Measurements from ENCODE around the gene LMNB1.
A peak's percentile ranks its signal among the peaks of the same experiment; 100 is the strongest.
"Not testable (repeated sequence)": the region's sequence is repeated elsewhere in the genome, so short reads cannot be mapped to it uniquely, and the experiment has no call there.

LMNB1 gene

DNA sequence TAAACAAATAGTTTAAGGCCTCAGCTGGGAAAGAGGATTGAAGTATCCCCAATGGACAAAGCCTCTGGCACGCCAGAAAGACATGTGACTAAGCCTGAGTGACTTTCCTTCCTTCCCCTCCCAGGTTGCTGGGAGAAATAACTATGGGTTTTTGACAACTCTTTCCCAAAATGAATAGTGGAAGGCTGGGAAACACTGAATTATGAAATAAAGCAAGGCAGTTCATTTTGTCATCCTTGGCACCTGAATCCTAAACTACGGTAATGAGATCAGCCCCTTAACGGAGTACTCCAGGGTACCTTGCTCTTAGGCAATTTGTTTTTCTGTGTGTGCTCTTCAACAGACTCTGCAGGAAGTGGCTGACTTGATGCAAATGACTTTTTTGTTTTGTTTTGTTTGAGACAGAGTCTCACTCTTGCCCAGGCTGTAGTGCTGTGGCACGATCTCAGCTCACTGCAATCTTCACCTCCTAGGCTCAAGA lies 75.2 kb downstream of the LMNB1 start:
- peak; percentile 73 for FAIRE-seq
- no peak for DNase-seq (ENCODE audit: extremely low spot score, insufficient read length, low read depth)

DNA sequence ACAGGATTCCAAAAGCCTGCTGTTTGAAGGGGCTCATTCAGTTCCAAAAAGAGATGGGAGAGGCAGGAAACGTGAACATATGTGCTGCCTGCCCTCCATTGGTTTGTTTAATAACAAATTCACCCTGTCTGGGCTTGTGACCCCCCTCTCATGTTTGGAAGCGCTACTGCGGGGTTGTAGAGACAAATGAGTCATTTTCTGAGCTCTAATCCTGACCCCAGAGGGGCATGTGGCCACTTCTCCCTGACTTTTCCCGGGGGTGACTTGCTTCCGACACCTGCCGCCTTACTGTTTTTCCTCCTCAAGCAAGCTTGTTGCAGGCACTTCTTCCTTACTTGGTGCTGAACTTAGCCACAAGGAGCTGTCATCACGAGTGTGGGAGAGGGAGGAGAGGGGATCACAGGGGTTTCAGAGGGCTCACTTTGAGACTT lies 75.9 kb downstream of the LMNB1 start:
- DNase-seq (ENCODE audit: extremely low spot score, insufficient read length, low read depth) (no peak), FAIRE-seq (no peak)

DNA sequence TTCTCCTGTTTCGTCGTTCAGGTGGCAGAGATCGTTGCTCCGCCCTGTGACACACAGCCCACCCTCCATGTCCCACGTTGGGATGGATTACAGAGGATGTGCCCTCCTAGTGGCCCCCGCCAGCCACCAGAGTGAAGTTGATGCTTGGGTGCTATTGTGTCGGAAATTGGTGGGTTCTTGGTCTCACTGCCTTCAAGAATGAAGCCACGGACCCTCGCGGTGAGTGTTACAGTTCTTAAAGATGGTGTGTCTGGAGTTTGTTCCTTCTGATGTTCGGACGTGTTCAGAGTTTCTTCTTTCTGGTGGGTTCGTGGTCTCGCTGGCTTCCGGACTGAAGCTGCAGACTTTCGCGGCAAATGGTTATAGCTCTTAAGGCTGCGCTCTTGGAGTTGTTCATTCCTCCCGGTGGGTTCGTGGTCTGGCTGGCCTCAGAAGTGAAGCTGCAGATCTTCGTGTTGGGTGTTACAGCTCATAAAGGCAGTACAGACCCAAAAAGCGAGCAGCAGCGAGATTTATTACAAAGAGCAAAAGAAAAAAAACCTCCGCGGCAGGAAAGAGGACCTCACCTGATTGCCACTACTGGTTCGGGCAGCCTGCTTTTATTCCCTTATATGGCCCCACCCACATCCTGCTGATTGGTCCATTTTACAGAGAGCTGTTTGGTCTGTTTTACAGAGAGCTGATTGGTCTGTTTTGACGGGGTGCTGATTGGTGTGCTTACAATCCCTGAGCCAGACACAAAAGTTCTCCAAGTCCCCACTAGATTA lies 76.8 kb downstream of the LMNB1 start:
- not testable (repeated sequence) for FAIRE-seq; DNase-seq (ENCODE audit: extremely low spot score, insufficient read length, low read depth)

DNA sequence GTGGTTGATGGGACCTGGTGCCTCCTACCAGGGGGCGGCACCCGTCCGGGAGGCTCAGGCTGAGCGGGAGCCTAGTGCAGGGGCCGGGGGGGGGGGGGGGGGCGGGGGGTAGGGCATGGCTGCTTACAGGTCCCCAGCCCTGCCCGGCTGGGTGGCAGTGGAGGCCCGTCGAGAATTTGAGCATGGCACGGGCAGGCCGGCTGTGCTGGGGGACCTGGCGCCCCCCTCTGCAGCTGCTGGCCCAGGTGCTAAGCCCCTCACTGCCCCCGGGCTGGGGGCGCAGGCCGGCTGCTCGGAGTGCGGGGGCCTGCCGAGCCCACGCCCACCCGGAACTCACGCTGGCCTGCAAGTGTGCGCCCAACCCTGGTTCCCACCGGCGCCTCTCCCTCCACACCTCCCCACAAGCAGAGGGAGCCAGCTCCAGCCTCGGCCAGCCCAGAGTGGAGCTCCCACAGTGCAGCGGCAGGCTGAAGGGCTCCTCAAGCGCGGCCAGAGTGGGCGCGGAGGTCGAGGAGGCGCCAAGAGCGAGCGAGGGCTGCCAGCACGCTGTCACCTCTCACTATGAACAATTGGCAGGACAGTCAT lies 77.7 kb downstream of the LMNB1 start:
- FAIRE-seq (no peak), DNase-seq (ENCODE audit: extremely low spot score, insufficient read length, low read depth) (no peak)

DNA sequence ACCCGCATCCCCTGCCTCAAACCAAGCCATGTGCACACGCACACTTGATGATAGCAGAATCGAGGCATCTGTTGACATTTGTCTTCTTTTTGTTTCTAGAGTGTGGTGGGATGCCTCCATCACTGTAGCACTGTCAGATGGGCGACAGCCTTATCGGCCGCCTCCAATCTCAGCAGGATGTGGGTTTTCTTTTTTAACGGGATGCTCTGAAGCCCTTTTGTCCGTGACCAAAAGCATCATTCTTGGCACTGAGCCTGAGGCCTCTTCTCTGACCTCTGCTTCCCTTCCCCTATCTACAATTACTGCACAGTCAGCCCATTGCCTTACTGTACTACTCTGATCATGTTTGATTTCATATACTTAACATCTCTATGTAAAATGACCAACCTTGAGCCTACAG lies 78.3 kb downstream of the LMNB1 start:
- DNase-seq (ENCODE audit: extremely low spot score, insufficient read length, low read depth) (no peak), FAIRE-seq (no peak)

DNA sequence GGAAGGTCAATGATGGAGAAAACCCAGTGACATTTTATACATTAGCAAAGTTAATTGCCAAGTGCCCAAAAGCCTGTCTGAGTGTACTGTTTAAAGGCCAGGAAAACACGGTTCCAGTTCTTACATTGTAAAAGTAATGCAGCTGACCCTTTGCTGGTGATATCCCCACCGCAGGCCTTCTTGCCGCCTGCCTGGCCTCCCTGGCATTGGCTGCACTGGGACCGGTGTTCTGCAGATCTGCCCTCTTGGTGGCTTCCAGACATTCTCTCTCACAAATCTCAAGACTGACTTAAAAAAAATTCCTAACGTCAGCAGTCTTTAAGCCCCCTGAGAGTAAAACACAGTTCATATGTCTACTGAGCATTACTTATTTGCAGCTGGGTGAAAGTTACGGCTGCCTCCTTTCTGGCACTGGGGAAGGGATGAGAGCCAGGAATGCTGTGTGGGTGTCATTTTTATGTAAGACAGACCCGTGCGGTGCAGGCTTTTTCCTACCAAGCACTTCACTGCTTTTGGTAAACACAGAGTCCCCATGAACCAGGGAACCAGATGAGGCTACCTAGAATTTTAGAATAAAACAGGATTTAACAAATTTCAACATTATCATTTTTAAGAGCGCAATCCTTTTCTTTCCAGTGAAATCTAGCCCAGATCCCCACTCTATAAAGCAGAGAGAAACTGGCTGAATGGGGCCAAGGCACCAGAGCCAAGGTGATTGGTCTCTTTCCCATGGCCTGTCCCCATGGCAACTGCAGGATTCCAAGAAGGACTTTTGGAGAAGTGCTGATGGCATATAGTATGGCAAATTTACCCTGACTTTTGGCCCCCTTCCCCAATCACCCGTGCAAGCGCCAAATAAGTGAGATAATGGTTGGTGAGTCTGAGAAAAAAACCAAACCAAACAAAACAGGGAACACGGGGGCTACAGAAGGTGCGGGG lies 80.8 kb downstream of the LMNB1 start:
- DNase-seq (ENCODE audit: extremely low spot score, insufficient read length, low read depth): no peak
- FAIRE-seq: no peak

DNA sequence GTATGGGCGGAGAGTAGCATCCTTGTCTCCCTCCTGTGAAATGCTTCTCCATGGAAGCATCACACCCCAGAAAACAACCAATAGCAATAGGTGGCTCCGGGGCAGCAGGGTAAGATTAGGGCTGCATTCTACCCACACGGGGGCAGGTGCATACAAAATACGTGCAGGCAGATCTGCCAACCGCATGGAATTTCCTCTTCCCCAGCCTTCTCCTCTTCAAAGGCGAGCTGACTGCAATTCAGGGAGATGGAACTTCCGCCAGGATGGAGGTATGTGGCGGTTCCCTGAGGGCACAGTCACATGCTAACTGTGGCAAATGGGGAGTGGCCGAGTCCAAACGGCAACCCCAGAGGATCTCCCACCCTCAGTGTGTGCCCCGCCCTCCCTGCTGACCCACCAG lies 81.5 kb downstream of the LMNB1 start:
- DNase-seq (ENCODE audit: extremely low spot score, insufficient read length, low read depth): no peak
- no peak for FAIRE-seq

DNA sequence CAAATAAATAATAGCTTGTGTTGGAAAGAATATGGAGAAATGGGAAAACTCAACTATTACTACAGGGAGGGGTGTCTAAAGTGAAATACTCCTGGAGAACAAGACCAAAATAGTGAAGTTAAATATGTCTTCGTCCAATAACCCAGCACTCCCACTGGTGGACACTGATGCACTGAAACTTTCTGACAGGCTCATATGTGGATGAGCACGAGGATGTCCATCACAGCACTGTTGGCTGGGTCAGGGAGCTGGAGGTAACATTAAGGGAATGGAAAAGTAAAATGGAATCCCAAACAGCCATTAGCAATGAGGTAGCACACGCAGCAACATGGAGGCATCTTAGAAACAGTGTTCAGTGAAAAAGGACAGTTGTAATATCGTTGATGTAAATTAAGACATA lies 86.5 kb downstream of the LMNB1 start:
- FAIRE-seq (no peak), DNase-seq (ENCODE audit: extremely low spot score, insufficient read length, low read depth) (no peak)

DNA sequence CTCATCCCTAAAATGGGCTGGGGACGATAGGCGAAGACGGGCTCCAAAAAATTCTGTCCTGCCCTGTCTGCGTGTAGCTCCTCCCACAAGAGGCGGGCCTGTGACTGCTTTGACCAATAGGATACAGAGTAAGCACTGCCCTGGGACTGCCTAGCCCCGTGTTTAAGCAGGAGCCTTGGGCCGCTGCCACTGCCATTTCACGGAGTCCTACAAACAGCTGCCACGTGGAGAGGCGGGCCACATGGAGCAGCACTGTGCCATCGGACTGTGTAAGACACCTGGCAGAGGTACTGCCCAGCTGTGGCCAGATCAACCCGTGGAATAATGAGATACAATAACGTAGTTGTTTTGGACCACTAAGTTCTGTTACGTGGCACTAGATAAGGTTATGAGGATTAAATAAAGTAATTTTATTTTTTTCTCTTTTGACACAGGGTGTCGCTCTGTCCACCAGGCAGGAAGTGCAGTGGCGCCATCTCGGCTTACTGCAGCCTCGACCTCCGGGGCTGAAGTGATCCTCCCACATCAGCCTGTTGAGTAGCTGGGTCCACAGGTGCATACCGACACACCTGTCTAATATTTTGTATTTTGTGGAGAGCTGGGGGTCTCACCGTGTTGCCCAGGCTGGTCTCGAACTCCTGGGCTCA lies 87.2 kb downstream of the LMNB1 start:
- FAIRE-seq: no peak

DNA sequence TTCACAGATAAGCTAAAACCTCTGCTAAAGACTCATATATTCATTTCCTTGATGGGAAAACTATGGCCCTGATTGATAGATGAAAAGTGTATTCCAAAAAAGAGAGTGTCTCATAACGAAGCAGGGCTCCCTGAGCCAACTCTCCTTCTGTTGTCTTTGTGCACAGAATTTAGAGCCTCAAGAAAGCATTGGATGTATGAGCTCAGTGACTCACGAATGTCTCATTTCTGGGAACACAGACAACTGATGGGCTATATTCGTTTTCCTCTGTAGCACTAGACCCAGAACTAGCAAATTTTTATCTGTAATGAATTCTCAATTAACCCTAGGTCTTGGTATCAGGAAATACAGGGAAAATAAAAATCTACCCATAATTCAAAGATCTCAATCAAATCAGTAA lies 88.4 kb downstream of the LMNB1 start:
- FAIRE-seq: no peak
- no peak for DNase-seq (ENCODE audit: extremely low spot score, insufficient read length, low read depth)

More for the DNA sequence above, 87.2 kb downstream of the LMNB1 start:
- no peak for DNase-seq (ENCODE audit: extremely low spot score, insufficient read length, low read depth)

DNA sequence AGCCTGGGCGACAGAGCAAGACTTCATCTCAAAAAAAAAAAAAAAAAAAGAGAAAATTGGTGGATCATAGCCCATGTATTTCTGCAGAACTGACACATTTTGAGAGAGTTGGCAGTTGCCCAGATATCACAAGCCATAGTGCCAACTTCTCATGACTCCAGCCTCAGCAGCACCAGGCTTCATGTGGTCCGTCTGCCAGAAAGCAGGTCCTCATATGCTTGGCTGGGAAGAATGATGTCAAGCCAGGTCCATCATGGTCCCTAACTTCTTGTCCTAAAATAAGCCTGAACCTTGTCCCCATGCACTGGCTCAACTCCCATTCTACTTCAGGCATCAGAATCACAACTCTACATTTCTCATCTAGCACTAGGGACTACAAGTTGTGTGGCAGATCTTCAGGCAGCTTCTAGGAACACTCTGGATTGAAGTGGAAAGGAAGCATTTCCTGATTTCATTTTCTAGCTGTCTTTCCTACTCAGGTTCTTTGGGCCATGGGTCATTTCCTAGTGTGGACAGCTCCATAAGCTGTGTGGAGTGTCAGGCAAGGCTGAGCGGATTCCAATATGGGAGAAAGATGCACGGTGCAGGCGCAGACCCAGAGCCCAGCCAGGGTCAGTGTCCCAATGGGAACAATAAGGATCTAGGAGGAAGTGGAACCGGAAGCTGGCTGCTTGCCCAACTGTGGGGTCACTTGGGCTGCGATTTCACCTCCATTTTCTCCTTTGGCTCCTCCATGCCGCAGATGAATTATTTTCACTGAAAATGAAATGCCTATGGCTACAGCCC lies 90.1 kb downstream of the LMNB1 start:
- DNase-seq (ENCODE audit: extremely low spot score, insufficient read length, low read depth): no peak
- FAIRE-seq: no peak

DNA sequence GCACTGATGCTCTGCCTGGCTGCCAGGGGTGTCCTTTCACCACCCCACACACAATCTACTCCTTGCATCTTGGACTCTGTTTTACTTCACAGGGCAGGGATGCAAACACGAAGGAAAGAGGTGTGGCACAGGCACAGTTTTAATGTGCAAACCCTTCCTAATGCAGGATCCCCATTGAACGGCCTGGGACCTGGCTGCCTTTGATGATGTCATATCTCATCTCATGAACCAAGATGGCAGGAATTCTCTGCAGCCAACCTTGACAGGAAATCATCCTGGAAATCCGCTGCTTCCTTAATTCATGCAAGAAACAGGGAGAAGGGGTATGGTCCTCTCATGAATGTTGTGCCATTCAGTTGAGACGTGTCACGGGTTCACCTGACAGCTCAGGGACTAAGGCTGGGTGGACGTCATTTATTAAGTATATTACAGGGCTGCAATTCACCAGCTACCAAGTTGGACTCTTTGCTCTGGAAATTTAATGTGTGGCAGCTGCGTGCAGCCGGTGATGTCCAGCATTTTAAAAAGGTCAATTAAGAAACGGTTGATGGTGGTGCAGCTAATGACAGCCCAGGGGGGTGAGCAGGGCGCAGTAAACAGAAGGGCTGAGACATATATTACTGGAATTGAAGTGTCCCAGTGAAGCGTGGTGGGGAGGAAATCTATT lies 91.5 kb downstream of the LMNB1 start:
- DNase-seq (ENCODE audit: extremely low spot score, insufficient read length, low read depth) (no peak), FAIRE-seq (no peak)

DNA sequence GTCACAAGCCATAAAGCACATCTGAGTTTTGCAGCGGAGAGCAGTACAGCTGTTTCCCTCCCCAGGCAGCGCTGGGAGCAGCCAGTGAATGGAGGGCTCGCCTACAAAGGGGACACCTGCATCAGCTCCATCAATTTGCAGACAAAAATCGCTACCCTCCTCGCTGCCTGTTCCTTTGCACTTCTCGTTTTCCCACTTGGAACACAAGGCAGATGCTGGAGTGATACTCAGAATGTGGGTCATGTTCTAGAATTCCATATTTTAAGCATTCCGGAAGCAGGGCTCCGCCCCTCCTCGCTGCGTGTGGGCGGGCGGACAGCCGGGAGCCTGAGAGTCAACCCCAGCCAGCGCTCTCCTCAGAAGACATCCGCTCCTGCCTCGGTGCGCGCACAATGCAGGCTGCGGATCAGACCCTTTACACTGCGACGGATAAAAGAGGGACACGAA lies 92.1 kb downstream of the LMNB1 start:
- FAIRE-seq: no peak
- peak; percentile 15 for DNase-seq (ENCODE audit: extremely low spot score, insufficient read length, low read depth)

DNA sequence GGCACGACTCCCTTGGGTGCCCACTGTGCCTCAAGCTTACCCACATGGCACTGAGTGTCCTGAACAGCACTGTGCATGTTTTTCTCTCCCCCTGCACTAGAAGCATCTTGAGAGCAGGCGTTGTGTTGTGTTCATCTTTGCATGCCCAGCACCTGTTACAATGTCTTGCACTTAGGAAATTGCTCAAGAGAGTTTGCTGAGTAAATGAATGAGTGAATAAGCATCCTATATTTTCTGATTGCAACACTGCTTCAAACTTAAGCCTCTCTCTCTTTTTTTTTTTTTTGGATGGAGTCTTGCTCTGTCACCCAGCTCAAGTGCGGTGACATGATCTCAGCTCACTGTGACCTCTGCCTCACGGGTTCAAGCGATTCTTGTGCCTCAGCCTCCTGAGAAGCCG lies 94.5 kb downstream of the LMNB1 start:
- FAIRE-seq: no peak
- DNase-seq (ENCODE audit: extremely low spot score, insufficient read length, low read depth): no peak

DNA sequence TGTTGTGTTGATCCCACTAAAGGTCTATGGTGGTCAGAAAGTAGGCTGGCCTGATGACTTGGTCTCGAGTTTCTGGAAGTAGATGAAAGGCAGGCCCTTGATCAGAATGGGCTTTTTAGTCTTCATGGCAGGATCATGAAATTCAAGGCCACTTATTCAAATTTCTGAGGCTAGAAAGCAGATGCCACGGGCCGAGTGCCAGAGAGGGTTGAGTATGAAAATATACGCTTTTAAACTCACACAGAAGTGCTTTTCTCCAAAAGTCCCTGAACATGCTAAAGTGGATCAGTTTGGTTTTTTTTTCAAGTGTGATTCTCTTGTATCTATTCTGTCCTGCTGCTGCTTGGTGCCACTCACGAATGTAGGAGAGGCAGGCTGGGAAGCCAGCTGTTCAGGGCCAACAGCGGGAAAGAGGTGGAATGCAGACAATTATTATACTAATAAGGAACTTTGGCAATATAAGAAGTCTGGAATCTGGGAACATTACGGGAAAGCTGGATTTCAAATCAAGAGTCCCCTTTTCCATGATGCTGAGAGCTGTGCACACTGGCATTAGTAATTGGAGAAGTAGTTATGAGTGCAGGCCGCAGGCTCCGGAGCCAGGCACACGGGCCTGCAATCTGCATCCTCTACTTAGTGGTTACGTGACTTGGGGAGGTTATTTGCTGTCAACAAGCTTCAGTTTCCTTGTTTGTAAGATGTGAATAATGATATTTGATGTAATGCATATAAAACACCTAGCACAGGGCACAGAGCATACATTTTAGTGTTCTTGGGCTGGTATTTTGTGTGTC lies 95.8 kb downstream of the LMNB1 start:
- FAIRE-seq (no peak), DNase-seq (ENCODE audit: extremely low spot score, insufficient read length, low read depth) (no peak)

DNA sequence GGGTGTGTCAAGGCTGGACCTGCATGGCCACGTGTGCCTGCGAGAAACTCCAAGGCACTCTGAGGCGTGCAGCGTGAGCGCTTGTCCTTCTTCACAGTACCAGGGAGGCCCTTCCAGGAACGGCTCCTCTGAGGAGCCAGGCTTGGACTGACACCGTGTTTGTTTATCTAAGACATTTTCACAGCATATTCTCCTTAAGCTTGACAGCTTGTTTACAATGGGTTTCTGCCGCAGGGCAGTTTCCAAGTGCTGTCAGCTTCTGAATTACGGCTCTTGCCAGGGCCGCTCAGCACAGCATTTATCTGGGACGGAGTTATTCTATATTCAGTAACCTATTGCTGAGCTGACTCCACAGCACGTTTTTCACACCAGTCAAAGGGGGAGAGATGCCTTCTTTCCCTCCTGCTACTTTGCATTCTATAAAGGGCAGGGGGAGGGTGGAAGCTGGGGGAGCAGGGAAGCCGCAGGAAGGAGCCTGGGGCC lies 98.4 kb downstream of the LMNB1 start:
- FAIRE-seq (no peak), DNase-seq (ENCODE audit: extremely low spot score, insufficient read length, low read depth) (no peak)

DNA sequence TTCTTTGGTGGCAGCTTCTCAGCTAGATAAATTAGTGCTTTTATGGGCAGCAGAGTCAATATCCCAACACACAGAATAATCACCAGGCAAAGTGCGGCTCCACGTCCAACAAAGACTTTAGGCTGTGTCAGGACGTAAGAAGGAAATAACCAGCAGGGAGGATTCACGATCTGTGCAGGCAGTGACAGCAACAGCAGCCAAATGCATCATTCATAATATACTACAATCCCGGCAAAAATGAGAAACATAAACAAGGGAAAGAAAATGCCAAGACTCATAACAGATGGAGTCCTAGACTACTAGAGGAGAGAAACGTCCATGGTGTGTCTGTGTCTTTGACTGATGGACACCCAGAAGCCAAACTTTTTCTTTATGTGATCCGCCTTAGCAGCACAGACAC lies 100.7 kb downstream of the LMNB1 start:
- no peak for DNase-seq (ENCODE audit: extremely low spot score, insufficient read length, low read depth)
- FAIRE-seq: no peak

DNA sequence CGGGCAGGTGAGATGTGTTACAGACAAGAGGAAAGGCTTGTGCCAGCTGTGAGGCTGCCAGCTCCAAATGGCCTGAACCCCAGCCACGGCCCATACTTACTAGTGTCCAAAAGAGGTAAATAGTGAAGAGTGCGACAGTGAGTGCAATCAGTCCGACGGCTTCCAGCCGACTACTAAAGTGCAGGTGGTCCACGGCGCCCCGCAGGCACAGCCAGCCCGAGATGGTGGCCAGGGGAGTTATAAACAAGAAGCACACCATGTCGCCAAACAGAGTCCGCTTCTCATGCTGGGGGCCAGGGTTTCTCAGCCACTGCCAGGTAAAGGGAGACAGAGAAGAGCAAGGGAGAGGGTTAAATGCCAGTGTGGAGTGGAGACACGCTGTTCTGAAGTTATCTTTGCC lies 101.1 kb downstream of the LMNB1 start:
- no peak for DNase-seq (ENCODE audit: extremely low spot score, insufficient read length, low read depth)

More for the DNA sequence above, 101.1 kb downstream of the LMNB1 start:
- no peak for FAIRE-seq

Measured in GM18507 (cell line).